Fibroblast of skin of scalp (primary cell): Measurements from ENCODE around the gene ERGIC2. TPM values are rescaled to one million over a fixed set of nuclear protein-coding genes. Genes with fewer than 3 reads are reported as not detected.
"Not testable (repeated sequence)": the region's sequence is repeated elsewhere in the genome, so short reads cannot be mapped to it uniquely, and the experiment has no call there.

Experiments used
- DNase-seq: peaks from one replicate; pipeline ENCODE4 v3.0.0-alpha.2; 2013
- polyA plus RNA-seq, 2 experiments: library from polyadenylated mRNA; unstranded; fragments of 120-200 nt; gene quantifications; one replicate each; pipeline ENCODE4 v1.2.1, GENCODE V29; 2013; ENCODE audit not compliant: insufficient read length in 2 of 2

The ERGIC2 gene
- polyA plus RNA-seq (2013, experiment 1 of 2; ENCODE audit: insufficient read length), result 86.8 TPM
- polyA plus RNA-seq (2013, experiment 2 of 2; ENCODE audit: insufficient read length), result 87.5 TPM

GRCh38 chr12:29380536-29381523, at the start of gene ERGIC2:
TSS of gene ERGIC2 (minus strand) at chr12:29381172. CDS start at chr12:29371633, 9,539 bp downstream.
- peak; percentile 98 for DNase-seq

- no peak for DNase-seq
Observed at GRCh38 chr12:29430716-29431044, 49.7 kb upstream of the ERGIC2 start.

- DNase-seq, result no peak
Observed at GRCh38 chr12:29429999-29430715, 49.2 kb upstream of the ERGIC2 start.

- DNase-seq, result peak; percentile 70
Observed at GRCh38 chr12:29428633-29429032, 47.7 kb upstream of the ERGIC2 start.

GRCh38 chr12:29427964-29428363, 47.0 kb upstream of the ERGIC2 start:
- no peak for DNase-seq

GRCh38 chr12:29426498-29426897, 45.5 kb upstream of the ERGIC2 start:
- no peak for DNase-seq

GRCh38 chr12:29425722-29426121, 44.8 kb upstream of the ERGIC2 start:
- no peak for DNase-seq

GRCh38 chr12:29416748-29417147, 35.8 kb upstream of the ERGIC2 start:
- DNase-seq, result no peak

- DNase-seq, result no peak
Observed at GRCh38 chr12:29415111-29415510, 34.1 kb upstream of the ERGIC2 start.

GRCh38 chr12:29414368-29414767, 33.4 kb upstream of the ERGIC2 start:
- DNase-seq, result peak; percentile 4

- DNase-seq, result no peak
Observed at GRCh38 chr12:29405561-29405960, 24.6 kb upstream of the ERGIC2 start.

- DNase-seq, result no peak
Observed at GRCh38 chr12:29403991-29404390, 23.0 kb upstream of the ERGIC2 start.

- DNase-seq, result no peak
Observed at GRCh38 chr12:29402437-29402836, 21.5 kb upstream of the ERGIC2 start.

GRCh38 chr12:29398495-29398894, 17.5 kb upstream of the ERGIC2 start:
- DNase-seq, result no peak

GRCh38 chr12:29396774-29397173, 15.8 kb upstream of the ERGIC2 start:
- DNase-seq, result peak; percentile 21

GRCh38 chr12:29395356-29395755, 14.4 kb upstream of the ERGIC2 start:
- DNase-seq, result no peak

GRCh38 chr12:29390419-29390818, 9.4 kb upstream of the ERGIC2 start:
- DNase-seq, result not testable (repeated sequence)

GRCh38 chr12:29389295-29389919, 8.4 kb upstream of the ERGIC2 start:
- no peak for DNase-seq

GRCh38 chr12:29386084-29386680, 5.2 kb upstream of the ERGIC2 start:
- DNase-seq, result not testable (repeated sequence)

- not testable (repeated sequence) for DNase-seq
Observed at GRCh38 chr12:29385194-29385593, 4.2 kb upstream of the ERGIC2 start.

- no peak for DNase-seq
Observed at GRCh38 chr12:29382251-29382650, 1.3 kb upstream of the ERGIC2 start.

- no peak for DNase-seq
Observed at GRCh38 chr12:29376118-29376517, 4.9 kb downstream of the ERGIC2 start.

- no peak for DNase-seq
Observed at GRCh38 chr12:29374913-29375312, 6.1 kb downstream of the ERGIC2 start.
